ENCODE data around the gene EXOC1L. TPM values are rescaled to one million over a fixed set of nuclear protein-coding genes. Genes with fewer than 3 reads are reported as not detected.

The EXOC1L gene
- total RNA-seq, 1 donor from 2014 or later, result not detected

- ATAC-seq (no peak), DNase-seq (ENCODE audit: low spot score) (no peak)
Observed at GRCh38 chr4:55879224-55879623, 59.6 kb downstream of the EXOC1L start.

GRCh38 chr4:55880652-55881280 is 61.2 kb downstream of the EXOC1L start:
- ATAC-seq, result no peak
- no peak for DNase-seq (ENCODE audit: low spot score)

GRCh38 chr4:55884093-55884850 is 64.7 kb downstream of the EXOC1L start:
- ATAC-seq (no peak), DNase-seq (ENCODE audit: low spot score) (no peak)

- ATAC-seq (no peak), DNase-seq (ENCODE audit: low spot score) (no peak)
Observed at GRCh38 chr4:55884851-55885219, 65.2 kb downstream of the EXOC1L start.

Other genes with a start within 250 kb of the EXOC1L start
- not detected for gene PDCL2, start 227.5 kb upstream of the EXOC1L start, total RNA-seq
- 0.65 TPM for gene NMU, start 183.5 kb upstream of the EXOC1L start, total RNA-seq
- gene EXOC1, start 33.9 kb downstream of the EXOC1L start, total RNA-seq, result 6.3 TPM
- 0.81 TPM for gene CEP135, start 129.2 kb downstream of the EXOC1L start, total RNA-seq